Measurements from ENCODE around the gene OR52K1. TPM values are rescaled to one million over a fixed set of nuclear protein-coding genes. Genes with fewer than 3 reads are reported as not detected.

Gene OR52K1
- total and polyA plus RNA-seq, 2 experiments from 2014 or later, result not detected

GRCh38 chr11:4464216-4465159 lies 18.0 kb upstream of the OR52K1 start:
- Histone ChIP-seq H3K9me3 (ENCODE audit: low read depth) (no peaks in the 10 kb centered on the region), H3K4me3 (no peak overlapping the region), H3K4me1 (ENCODE audit: low read depth) (no peaks in the 10 kb centered on the region), H3K27ac (no peak overlapping the region), H3K36me3 (no peaks in the 10 kb centered on the region), H3K27me3 (no peaks in the 10 kb centered on the region)
- no peak for DNase-seq (ENCODE audit: low read depth in 1 of 2, low spot score in 1 of 2)
- no peak for TF ChIP-seq CTCF (IDR thresholded peaks at IDR 0.05; ENCODE audit: low read depth, low read length)

- Histone ChIP-seq H3K4me1 (ENCODE audit: low read depth) (no peaks in the 10 kb centered on the region), H3K27ac (no peak overlapping the region), H3K27me3 (no peaks in the 10 kb centered on the region), H3K36me3 (no peaks in the 10 kb centered on the region), H3K9me3 (ENCODE audit: low read depth) (no peaks in the 10 kb centered on the region), H3K4me3 (no peak overlapping the region)
- TF ChIP-seq CTCF (IDR thresholded peaks at IDR 0.05; ENCODE audit: low read depth, low read length), result no peak
- DNase-seq (ENCODE audit: low read depth in 1 of 2, low spot score in 1 of 2), result no peak
These were observed 17.0 kb upstream of the OR52K1 start for GRCh38 chr11:4465407-4465806.

GRCh38 chr11:4466131-4466870 lies 16.1 kb upstream of the OR52K1 start:
- DNase-seq (ENCODE audit: low read depth in 1 of 2, low spot score in 1 of 2), result no peak
- H3K4me3 ChIP-seq, result no peak overlapping the region
- H3K27ac ChIP-seq, result no peak overlapping the region
- H3K4me1 ChIP-seq (ENCODE audit: low read depth), result no peaks in the 10 kb centered on the region
- H3K36me3 ChIP-seq, result no peaks in the 10 kb centered on the region
- H3K9me3 ChIP-seq (ENCODE audit: low read depth), result no peaks in the 10 kb centered on the region
- no peaks in the 10 kb centered on the region for H3K27me3 ChIP-seq
- TF ChIP-seq CTCF (IDR thresholded peaks at IDR 0.05; ENCODE audit: low read depth, low read length), result no peak

- Histone ChIP-seq H3K27me3 (no peaks in the 10 kb centered on the region), H3K27ac (no peak overlapping the region), H3K4me1 (ENCODE audit: low read depth) (no peaks in the 10 kb centered on the region), H3K36me3 (no peaks in the 10 kb centered on the region), H3K9me3 (ENCODE audit: low read depth) (no peaks in the 10 kb centered on the region), H3K4me3 (no peak overlapping the region)
- no peak for DNase-seq (ENCODE audit: low read depth in 1 of 2, low spot score in 1 of 2)
- TF ChIP-seq CTCF (IDR thresholded peaks at IDR 0.05; ENCODE audit: low read depth, low read length), result no peak
These were observed 15.5 kb upstream of the OR52K1 start for GRCh38 chr11:4466871-4467442.

GRCh38 chr11:4467811-4468606 lies 14.4 kb upstream of the OR52K1 start:
- H3K27ac ChIP-seq, result no peak overlapping the region
- no peaks in the 10 kb centered on the region for H3K36me3 ChIP-seq
- H3K9me3 ChIP-seq (ENCODE audit: low read depth), result no peaks in the 10 kb centered on the region
- no peak for DNase-seq (ENCODE audit: low read depth in 1 of 2, low spot score in 1 of 2)
- H3K27me3 ChIP-seq, result no peaks in the 10 kb centered on the region
- TF ChIP-seq CTCF (IDR thresholded peaks at IDR 0.05; ENCODE audit: low read depth, low read length), result no peak
- H3K4me1 ChIP-seq (ENCODE audit: low read depth), result no peaks in the 10 kb centered on the region
- no peak overlapping the region for H3K4me3 ChIP-seq

Measured in cardiac muscle cell (in vitro differentiated cells and primary cell).